Measurements from ENCODE around the gene HSDL1. TPM values are rescaled to one million over a fixed set of nuclear protein-coding genes. Genes with fewer than 3 reads are reported as not detected.

Gene HSDL1
- polyA plus RNA-seq, 2 of the 4 experiments (the other 2 are of a cell fraction): 17.9 to 24.9 TPM

DNA sequence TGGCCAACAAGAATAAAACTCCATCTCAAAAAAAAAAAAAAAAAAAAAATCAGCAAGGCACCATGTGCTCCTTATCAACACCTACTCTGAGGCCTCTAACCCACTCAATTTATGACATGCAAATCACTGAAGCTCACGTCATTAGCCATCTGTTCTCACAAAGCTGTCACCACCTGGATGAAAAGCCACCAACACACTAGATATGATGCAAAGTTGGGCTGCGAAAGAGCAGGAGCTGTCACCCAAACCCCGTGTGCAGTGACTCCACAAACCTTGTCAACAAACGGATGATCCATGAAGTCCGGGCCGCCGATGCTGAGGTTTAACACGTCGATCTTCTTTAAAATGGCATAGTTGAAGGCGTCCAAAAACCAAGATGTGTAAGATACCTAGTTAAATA, 53.5 kb downstream of the HSDL1 start:
- no peak for DNase-seq (ENCODE audit: low read depth in 1 of 2, low spot score in 1 of 2)
- CTCF ChIA-PET: interaction anchor here (0.9 to 1.9 kb wide), 6 partner anchors 14 to 135 kb away, joined by 3 to 5 read pairs (median 4); partner anchors contain the start of genes MBTPS1 and TAF1C
- POLR2A ChIA-PET: no interaction called here
- Histone ChIP-seq H3K9me3 (no peaks in the 10 kb centered on the region), H3K27ac (no peak overlapping the region), H3K4me2 (no peak overlapping the region), H3K4me3 (no peak overlapping the region), H3K4me1 (peaks cover 10% of the 10 kb centered on the region; the same call in 2 of the 3 replicates)
- FAIRE-seq: no peak
- 88% methylated on average over 10 of the region's 10 CpGs for WGBS (ENCODE audit: missing lambda C conversion rate)
- TF ChIP-seq ESRRA (IDR thresholded peaks at IDR 0.05; ENCODE audit: borderline replicate concordance, low read length) (no peak), HDAC2 (IDR thresholded peaks at IDR 0.05) (no peak), CEBPB (IDR thresholded peaks at IDR 0.05) (no peak), GATA3 (IDR thresholded peaks at IDR 0.05; ENCODE audit: borderline replicate concordance) (no peak), EHMT2 (IDR thresholded peaks at IDR 0.05; ENCODE audit: low read depth) (no peak), TFCP2L1 (CRISPR knock-in tag; IDR thresholded peaks at IDR 0.05) (no peak), PHF8 (IDR thresholded peaks at IDR 0.05; ENCODE audit: borderline replicate concordance, low read depth) (no peak), FOSL2 (IDR thresholded peaks at IDR 0.05) (no peak), FOSL2 (CRISPR knock-in tag; IDR thresholded peaks at IDR 0.05) (no peak), RFX5 (IDR thresholded peaks at IDR 0.05) (no peak), SMC3 (IDR thresholded peaks at IDR 0.05) (no peak), ZC3H11A (IDR thresholded peaks at IDR 0.05) (no peak), NR3C1 (IDR thresholded peaks at IDR 0.05) (no peak), JUNB (IDR thresholded peaks at IDR 0.05) (no peak), NFE2L2 (conservative IDR thresholded peaks at IDR 0.05; ENCODE audit: low read length) (no peak), ZSCAN20 (CRISPR knock-in tag; IDR thresholded peaks at IDR 0.05) (no peak)
- TF ChIP-seq, protein P1, sequence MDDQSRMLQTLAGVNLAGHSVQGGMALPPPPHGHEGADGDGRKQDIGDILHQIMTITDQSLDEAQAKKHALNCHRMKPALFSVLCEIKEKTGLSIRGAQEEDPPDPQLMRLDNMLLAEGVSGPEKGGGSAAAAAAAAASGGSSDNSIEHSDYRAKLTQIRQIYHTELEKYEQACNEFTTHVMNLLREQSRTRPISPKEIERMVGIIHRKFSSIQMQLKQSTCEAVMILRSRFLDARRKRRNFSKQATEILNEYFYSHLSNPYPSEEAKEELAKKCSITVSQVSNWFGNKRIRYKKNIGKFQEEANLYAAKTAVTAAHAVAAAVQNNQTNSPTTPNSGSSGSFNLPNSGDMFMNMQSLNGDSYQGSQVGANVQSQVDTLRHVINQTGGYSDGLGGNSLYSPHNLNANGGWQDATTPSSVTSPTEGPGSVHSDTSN (IDR thresholded peaks at IDR 0.05): no peak
- TF ChIP-seq, protein P2, sequence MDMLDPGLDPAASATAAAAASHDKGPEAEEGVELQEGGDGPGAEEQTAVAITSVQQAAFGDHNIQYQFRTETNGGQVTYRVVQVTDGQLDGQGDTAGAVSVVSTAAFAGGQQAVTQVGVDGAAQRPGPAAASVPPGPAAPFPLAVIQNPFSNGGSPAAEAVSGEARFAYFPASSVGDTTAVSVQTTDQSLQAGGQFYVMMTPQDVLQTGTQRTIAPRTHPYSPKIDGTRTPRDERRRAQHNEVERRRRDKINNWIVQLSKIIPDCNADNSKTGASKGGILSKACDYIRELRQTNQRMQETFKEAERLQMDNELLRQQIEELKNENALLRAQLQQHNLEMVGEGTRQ (IDR thresholded peaks at IDR 0.05): no peak
- TF ChIP-seq, protein P3, sequence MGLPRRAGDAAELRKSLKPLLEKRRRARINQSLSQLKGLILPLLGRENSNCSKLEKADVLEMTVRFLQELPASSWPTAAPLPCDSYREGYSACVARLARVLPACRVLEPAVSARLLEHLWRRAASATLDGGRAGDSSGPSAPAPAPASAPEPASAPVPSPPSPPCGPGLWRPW (IDR thresholded peaks at IDR 0.05): no peak
- no peak for ATAC-seq

DNA sequence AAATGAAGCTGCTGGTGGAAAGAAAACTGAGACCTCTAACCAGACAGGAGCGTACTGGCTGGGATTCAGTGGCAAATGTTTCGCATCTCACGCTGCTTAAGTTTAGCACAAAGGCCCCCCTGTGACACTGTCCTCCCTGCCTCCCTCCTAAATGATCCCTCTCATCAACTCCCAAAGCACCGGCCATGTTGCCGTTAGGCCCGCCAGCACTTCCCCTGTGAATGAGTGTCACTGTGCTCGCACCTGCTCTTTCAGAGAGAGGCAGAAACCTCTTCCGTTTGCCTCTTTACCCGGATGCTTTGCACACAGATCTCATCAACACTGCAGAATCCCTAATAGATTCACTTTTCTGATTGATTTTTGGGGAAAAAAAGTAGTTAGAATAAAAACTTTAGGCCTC, 54.8 kb downstream of the HSDL1 start:
- Histone ChIP-seq H3K4me3 (no peak overlapping the region), H3K9me3 (no peaks in the 10 kb centered on the region), H3K4me1 (no peaks in the 10 kb centered on the region), H3K27ac (no peak overlapping the region), H3K4me2 (no peak overlapping the region)
- ATAC-seq (no peak), DNase-seq (ENCODE audit: low read depth in 1 of 2, low spot score in 1 of 2) (no peak), FAIRE-seq (no peak)
- ChIA-PET CTCF (interaction anchor here (0.6 to 3.3 kb wide), 5 partner anchors 20 to 134 kb away, joined by 3 to 17 read pairs (median 5); partner anchors contain the start of gene TAF1C), POLR2A (no interaction called here)
- WGBS (ENCODE audit: missing lambda C conversion rate): 88% methylated on average over 9 of the region's 9 CpGs
- TF ChIP-seq, protein P4, sequence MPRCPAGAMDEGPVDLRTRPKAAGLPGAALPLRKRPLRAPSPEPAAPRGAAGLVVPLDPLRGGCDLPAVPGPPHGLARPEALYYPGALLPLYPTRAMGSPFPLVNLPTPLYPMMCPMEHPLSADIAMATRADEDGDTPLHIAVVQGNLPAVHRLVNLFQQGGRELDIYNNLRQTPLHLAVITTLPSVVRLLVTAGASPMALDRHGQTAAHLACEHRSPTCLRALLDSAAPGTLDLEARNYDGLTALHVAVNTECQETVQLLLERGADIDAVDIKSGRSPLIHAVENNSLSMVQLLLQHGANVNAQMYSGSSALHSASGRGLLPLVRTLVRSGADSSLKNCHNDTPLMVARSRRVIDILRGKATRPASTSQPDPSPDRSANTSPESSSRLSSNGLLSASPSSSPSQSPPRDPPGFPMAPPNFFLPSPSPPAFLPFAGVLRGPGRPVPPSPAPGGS (IDR thresholded peaks at IDR 0.05): no peak
- TF ChIP-seq KDM5A (IDR thresholded peaks at IDR 0.05): no peak
- no peak for TF ChIP-seq FOSL2 (IDR thresholded peaks at IDR 0.05)
- TF ChIP-seq FOSL2 (CRISPR knock-in tag; IDR thresholded peaks at IDR 0.05): no peak
- no peak for TF ChIP-seq CHD2 (IDR thresholded peaks at IDR 0.05; ENCODE audit: low read length, partially characterized antibody)
- TF ChIP-seq RAD21 (conservative IDR thresholded peaks at IDR 0.05 in 1 of 2, IDR thresholded peaks at IDR 0.05 in 1 of 2): no peak
- TF ChIP-seq, protein P1 (IDR thresholded peaks at IDR 0.05): no peak
- TF ChIP-seq RARB (CRISPR knock-in tag; IDR thresholded peaks at IDR 0.05): no peak
- no peak for TF ChIP-seq RCOR1 (IDR thresholded peaks at IDR 0.05; ENCODE audit: low read depth, low read length)
- TF ChIP-seq MAFK (IDR thresholded peaks at IDR 0.05; ENCODE audit: partially characterized antibody): no peak
- TF ChIP-seq CBX8 (IDR thresholded peaks at IDR 0.05): no peak
- TF ChIP-seq NFE2L2 (conservative IDR thresholded peaks at IDR 0.05; ENCODE audit: low read length): no peak
- TF ChIP-seq ZSCAN20 (CRISPR knock-in tag; IDR thresholded peaks at IDR 0.05): no peak
- TF ChIP-seq, protein P5, sequence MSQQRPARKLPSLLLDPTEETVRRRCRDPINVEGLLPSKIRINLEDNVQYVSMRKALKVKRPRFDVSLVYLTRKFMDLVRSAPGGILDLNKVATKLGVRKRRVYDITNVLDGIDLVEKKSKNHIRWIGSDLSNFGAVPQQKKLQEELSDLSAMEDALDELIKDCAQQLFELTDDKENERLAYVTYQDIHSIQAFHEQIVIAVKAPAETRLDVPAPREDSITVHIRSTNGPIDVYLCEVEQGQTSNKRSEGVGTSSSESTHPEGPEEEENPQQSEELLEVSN (IDR thresholded peaks at IDR 0.05; ENCODE audit: borderline replicate concordance, low read depth): no peak
